ENCODE data around the gene RIMBP2. TPM values are rescaled to one million over a fixed set of nuclear protein-coding genes. Genes with fewer than 3 reads are reported as not detected.

RIMBP2 gene
- polyA plus RNA-seq, 1 donor from 2014 or later, result 14.6 TPM

DNA sequence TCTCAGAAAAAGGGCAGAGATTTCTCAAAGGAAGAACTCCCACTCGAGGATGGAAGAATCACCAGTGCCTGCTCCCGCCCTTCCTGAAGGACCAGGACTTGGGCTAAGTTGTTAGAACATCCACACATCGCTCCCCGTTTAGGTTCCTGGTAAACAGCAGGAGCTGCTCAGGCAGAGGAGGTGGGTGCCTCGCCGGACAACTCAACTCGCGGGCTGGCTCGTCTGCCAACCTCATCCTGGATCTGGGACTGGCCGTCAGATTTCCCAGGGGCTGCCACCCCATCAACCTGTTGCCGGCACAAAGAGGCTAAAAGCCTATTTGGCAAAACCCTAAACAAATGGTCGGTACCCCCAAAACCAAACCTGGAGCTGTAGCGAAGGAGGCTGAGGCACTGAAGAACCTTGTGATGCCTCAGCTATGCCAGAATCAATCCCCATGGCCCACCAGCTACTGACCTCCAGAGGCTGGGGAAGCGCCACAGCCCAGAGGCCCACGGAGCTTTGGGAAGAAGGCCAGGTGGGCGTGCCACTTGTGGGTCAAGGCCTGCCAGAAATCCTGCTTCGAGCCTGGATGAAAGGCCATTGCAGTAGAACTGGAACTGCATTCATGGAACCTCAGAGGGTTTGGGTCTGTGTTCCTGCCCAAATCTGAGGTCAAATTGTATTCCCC is 42.9 kb downstream of the RIMBP2 start:
- TF ChIP-seq TAF1 (IDR thresholded peaks at IDR 0.05; ENCODE audit: low read depth), result no peak
- no peak for TF ChIP-seq RAD21 (conservative IDR thresholded peaks at IDR 0.05)
- TF ChIP-seq SMC3 (conservative IDR thresholded peaks at IDR 0.05; ENCODE audit: poor library complexity), result no peak
- no peak for TF ChIP-seq MXI1 (conservative IDR thresholded peaks at IDR 0.05; ENCODE audit: poor library complexity, severe bottlenecking)
- no peak for TF ChIP-seq EP300 (conservative IDR thresholded peaks at IDR 0.05; ENCODE audit: poor library complexity, severe bottlenecking)
- TF ChIP-seq, protein P1, sequence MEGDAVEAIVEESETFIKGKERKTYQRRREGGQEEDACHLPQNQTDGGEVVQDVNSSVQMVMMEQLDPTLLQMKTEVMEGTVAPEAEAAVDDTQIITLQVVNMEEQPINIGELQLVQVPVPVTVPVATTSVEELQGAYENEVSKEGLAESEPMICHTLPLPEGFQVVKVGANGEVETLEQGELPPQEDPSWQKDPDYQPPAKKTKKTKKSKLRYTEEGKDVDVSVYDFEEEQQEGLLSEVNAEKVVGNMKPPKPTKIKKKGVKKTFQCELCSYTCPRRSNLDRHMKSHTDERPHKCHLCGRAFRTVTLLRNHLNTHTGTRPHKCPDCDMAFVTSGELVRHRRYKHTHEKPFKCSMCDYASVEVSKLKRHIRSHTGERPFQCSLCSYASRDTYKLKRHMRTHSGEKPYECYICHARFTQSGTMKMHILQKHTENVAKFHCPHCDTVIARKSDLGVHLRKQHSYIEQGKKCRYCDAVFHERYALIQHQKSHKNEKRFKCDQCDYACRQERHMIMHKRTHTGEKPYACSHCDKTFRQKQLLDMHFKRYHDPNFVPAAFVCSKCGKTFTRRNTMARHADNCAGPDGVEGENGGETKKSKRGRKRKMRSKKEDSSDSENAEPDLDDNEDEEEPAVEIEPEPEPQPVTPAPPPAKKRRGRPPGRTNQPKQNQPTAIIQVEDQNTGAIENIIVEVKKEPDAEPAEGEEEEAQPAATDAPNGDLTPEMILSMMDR (IDR thresholded peaks at IDR 0.05; ENCODE audit: poor library complexity, severe bottlenecking), result no peak
- TF ChIP-seq, protein P2, sequence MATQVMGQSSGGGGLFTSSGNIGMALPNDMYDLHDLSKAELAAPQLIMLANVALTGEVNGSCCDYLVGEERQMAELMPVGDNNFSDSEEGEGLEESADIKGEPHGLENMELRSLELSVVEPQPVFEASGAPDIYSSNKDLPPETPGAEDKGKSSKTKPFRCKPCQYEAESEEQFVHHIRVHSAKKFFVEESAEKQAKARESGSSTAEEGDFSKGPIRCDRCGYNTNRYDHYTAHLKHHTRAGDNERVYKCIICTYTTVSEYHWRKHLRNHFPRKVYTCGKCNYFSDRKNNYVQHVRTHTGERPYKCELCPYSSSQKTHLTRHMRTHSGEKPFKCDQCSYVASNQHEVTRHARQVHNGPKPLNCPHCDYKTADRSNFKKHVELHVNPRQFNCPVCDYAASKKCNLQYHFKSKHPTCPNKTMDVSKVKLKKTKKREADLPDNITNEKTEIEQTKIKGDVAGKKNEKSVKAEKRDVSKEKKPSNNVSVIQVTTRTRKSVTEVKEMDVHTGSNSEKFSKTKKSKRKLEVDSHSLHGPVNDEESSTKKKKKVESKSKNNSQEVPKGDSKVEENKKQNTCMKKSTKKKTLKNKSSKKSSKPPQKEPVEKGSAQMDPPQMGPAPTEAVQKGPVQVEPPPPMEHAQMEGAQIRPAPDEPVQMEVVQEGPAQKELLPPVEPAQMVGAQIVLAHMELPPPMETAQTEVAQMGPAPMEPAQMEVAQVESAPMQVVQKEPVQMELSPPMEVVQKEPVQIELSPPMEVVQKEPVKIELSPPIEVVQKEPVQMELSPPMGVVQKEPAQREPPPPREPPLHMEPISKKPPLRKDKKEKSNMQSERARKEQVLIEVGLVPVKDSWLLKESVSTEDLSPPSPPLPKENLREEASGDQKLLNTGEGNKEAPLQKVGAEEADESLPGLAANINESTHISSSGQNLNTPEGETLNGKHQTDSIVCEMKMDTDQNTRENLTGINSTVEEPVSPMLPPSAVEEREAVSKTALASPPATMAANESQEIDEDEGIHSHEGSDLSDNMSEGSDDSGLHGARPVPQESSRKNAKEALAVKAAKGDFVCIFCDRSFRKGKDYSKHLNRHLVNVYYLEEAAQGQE (IDR thresholded peaks at IDR 0.05; ENCODE audit: borderline replicate concordance), result no peak
- no peak for TF ChIP-seq POLR2AphosphoS5 (IDR thresholded peaks at IDR 0.05)
- TF ChIP-seq EZH2 (IDR thresholded peaks at IDR 0.05; ENCODE audit: borderline replicate concordance, insufficient read depth, low read length, poor library complexity, severe bottlenecking), result no peak

DNA sequence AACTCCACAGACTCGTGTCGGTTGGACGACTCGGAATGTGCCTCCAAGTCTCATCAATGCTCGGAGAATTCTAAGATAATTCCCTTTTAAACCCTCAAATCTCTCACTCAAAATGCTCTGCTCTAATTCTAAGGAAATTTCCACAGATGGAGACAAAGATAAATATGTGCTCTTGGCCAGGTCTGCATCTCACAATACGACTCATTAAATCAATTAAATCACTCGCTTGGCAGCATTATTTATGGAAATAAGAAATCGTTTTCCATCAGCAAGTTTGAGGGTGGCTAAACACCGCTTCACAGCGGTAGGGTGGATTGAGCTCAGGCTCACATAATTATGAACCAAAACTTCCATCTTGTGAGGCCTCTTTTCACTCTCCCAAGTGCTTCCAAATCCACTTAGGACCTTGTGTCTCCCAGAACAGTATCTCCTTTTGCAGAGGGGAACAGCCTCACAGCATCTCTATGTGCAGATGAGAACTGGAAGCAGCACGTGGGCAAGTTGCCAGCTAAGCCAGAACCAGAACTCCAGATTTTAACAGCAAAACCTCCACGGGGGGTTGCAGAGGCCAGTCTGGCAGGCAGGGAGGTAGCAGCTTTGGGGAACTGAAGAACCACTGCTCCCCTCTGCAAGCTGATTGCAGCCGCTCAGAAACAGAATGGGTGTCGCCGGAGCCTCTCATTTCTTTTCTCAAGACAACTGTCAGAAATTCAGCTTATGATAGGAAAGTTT is 43.8 kb downstream of the RIMBP2 start:
- no peak overlapping the region for H3K9ac ChIP-seq (ENCODE audit: low read length)
- H3K9me2 ChIP-seq (ENCODE audit: insufficient read depth, low read length), result no peaks in the 10 kb centered on the region
- H2AFZ ChIP-seq (ENCODE audit: low read depth, low read length), result no peak overlapping the region
- no peaks in the 10 kb centered on the region for H3K27me3 ChIP-seq (ENCODE audit: insufficient read depth, low read depth, low read length)
- H3K9me3 ChIP-seq (ENCODE audit: low read length), result peaks cover 5% of the 10 kb centered on the region
- H3K4me3 ChIP-seq (ENCODE audit: low read length), result no peak overlapping the region
- H3K79me2 ChIP-seq (replicated peaks; ENCODE audit: insufficient read depth, low read length), result no peaks in the 10 kb centered on the region
- H3K36me3 ChIP-seq (ENCODE audit: insufficient read depth, low read length), result no peaks in the 10 kb centered on the region
- no peaks in the 10 kb centered on the region for H3F3A ChIP-seq (ENCODE audit: insufficient read depth, low read length, poor library complexity, severe bottlenecking)
- H4K20me1 ChIP-seq (ENCODE audit: insufficient read depth), result no peaks in the 10 kb centered on the region
- TF ChIP-seq, protein P2 (IDR thresholded peaks at IDR 0.05; ENCODE audit: borderline replicate concordance), result no peak
- TF ChIP-seq, protein P1 (IDR thresholded peaks at IDR 0.05; ENCODE audit: poor library complexity, severe bottlenecking), result no peak
- TF ChIP-seq RAD21 (conservative IDR thresholded peaks at IDR 0.05), result no peak
- no peak for TF ChIP-seq MXI1 (conservative IDR thresholded peaks at IDR 0.05; ENCODE audit: poor library complexity, severe bottlenecking)
- TF ChIP-seq EP300 (conservative IDR thresholded peaks at IDR 0.05; ENCODE audit: poor library complexity, severe bottlenecking), result no peak
- no peak for TF ChIP-seq TAF1 (IDR thresholded peaks at IDR 0.05; ENCODE audit: low read depth)
- no peak for TF ChIP-seq SMC3 (conservative IDR thresholded peaks at IDR 0.05; ENCODE audit: poor library complexity)
- no peak for TF ChIP-seq POLR2AphosphoS5 (IDR thresholded peaks at IDR 0.05)
- TF ChIP-seq EZH2 (IDR thresholded peaks at IDR 0.05; ENCODE audit: borderline replicate concordance, insufficient read depth, low read length, poor library complexity, severe bottlenecking), result no peak
- no peak overlapping the region for H3K27ac ChIP-seq (ENCODE audit: low read length)
- H3K4me2 ChIP-seq (ENCODE audit: low read length), result no peak overlapping the region

More for the DNA sequence above, 42.9 kb downstream of the RIMBP2 start:
- Histone ChIP-seq H3K9me2 (ENCODE audit: insufficient read depth, low read length) (no peaks in the 10 kb centered on the region), H3K27ac (ENCODE audit: low read length) (no peak overlapping the region), H3F3A (ENCODE audit: insufficient read depth, low read length, poor library complexity, severe bottlenecking) (no peaks in the 10 kb centered on the region), H3K9me3 (ENCODE audit: low read length) (peaks cover 5% of the 10 kb centered on the region), H3K79me2 (replicated peaks; ENCODE audit: insufficient read depth, low read length) (no peaks in the 10 kb centered on the region), H3K9ac (ENCODE audit: low read length) (no peak overlapping the region), H3K36me3 (ENCODE audit: insufficient read depth, low read length) (no peaks in the 10 kb centered on the region), H2AFZ (ENCODE audit: low read depth, low read length) (no peak overlapping the region), H4K20me1 (ENCODE audit: insufficient read depth) (no peaks in the 10 kb centered on the region), H3K4me3 (ENCODE audit: low read length) (no peak overlapping the region), H3K4me2 (ENCODE audit: low read length) (no peak overlapping the region), H3K27me3 (ENCODE audit: insufficient read depth, low read depth, low read length) (no peaks in the 10 kb centered on the region)

Measured in neural cell (in vitro differentiated cells).